ENCODE results near the gene MSX2. TPM values are rescaled to one million over a fixed set of nuclear protein-coding genes. Genes with fewer than 3 reads are reported as not detected.
A peak's percentile ranks its signal among the peaks of the same experiment; 100 is the strongest.
"Not testable (repeated sequence)": the region's sequence is repeated elsewhere in the genome, so short reads cannot be mapped to it uniquely, and the experiment has no call there.

Gene MSX2
- total RNA-seq, 1 donor from 2014 or later, result 1.1 TPM

GRCh38 chr5:174755106-174755505, 30.7 kb downstream of the MSX2 start:
- no peaks in the 10 kb centered on the region for H3K9me3 Mint-ChIP-seq
- no peak for DNase-seq (ENCODE audit: low read depth, low spot score)
- no peaks in the 10 kb centered on the region for H3K36me3 Mint-ChIP-seq (ENCODE audit: low read depth)
- H3K27me3 Mint-ChIP-seq (ENCODE audit: low read depth), result peaks cover 29% of the 10 kb centered on the region
- H3K27ac Mint-ChIP-seq (ENCODE audit: unreplicated experiment), result no peak overlapping the region
- peaks cover 5% of the 10 kb centered on the region for H3K4me1 Mint-ChIP-seq
- peak; percentile 58 for TF ChIP-seq CTCF (conservative IDR thresholded peaks at IDR 0.05)
- peak overlapping the region; percentile 16 for H3K4me3 Mint-ChIP-seq

GRCh38 chr5:174759091-174759490, 34.7 kb downstream of the MSX2 start:
- H3K36me3 Mint-ChIP-seq (ENCODE audit: low read depth), result no peaks in the 10 kb centered on the region
- H3K27me3 Mint-ChIP-seq (ENCODE audit: low read depth), result peaks cover 3% of the 10 kb centered on the region
- no peaks in the 10 kb centered on the region for H3K4me1 Mint-ChIP-seq

GRCh38 chr5:174760721-174761120, 36.3 kb downstream of the MSX2 start:
- DNase-seq (ENCODE audit: low read depth, low spot score), result no peak
- H3K4me3 Mint-ChIP-seq, result no peak overlapping the region
- H3K9me3 Mint-ChIP-seq, result no peaks in the 10 kb centered on the region
- no peaks in the 10 kb centered on the region for H3K27me3 Mint-ChIP-seq (ENCODE audit: low read depth)
- H3K4me1 Mint-ChIP-seq, result no peaks in the 10 kb centered on the region
- H3K27ac Mint-ChIP-seq (ENCODE audit: unreplicated experiment), result no peak overlapping the region
- no peaks in the 10 kb centered on the region for H3K36me3 Mint-ChIP-seq (ENCODE audit: low read depth)
- no peak for TF ChIP-seq CTCF (conservative IDR thresholded peaks at IDR 0.05)

More at GRCh38 chr5:174759091-174759490, 34.7 kb downstream of the MSX2 start:
- Mint-ChIP-seq H3K9me3 (no peaks in the 10 kb centered on the region), H3K4me3 (no peak overlapping the region), H3K27ac (ENCODE audit: unreplicated experiment) (no peak overlapping the region)
- TF ChIP-seq CTCF (conservative IDR thresholded peaks at IDR 0.05), result no peak
- DNase-seq (ENCODE audit: low read depth, low spot score), result no peak

GRCh38 chr5:174761341-174761740, 37.0 kb downstream of the MSX2 start:
- H3K27me3 Mint-ChIP-seq (ENCODE audit: low read depth); H3K36me3 Mint-ChIP-seq (ENCODE audit: low read depth); H3K27ac Mint-ChIP-seq (ENCODE audit: unreplicated experiment); H3K4me3 Mint-ChIP-seq; DNase-seq (ENCODE audit: low read depth, low spot score); H3K4me1 Mint-ChIP-seq; H3K9me3 Mint-ChIP-seq: not testable (repeated sequence)

GRCh38 chr5:174764309-174764708, 39.9 kb downstream of the MSX2 start:
- Mint-ChIP-seq H3K27me3 (ENCODE audit: low read depth) (peaks cover 7% of the 10 kb centered on the region), H3K4me1 (no peaks in the 10 kb centered on the region), H3K36me3 (ENCODE audit: low read depth) (no peaks in the 10 kb centered on the region), H3K4me3 (no peak overlapping the region), H3K9me3 (no peaks in the 10 kb centered on the region), H3K27ac (ENCODE audit: unreplicated experiment) (no peak overlapping the region)
- DNase-seq (ENCODE audit: low read depth, low spot score), result no peak
- no peak for TF ChIP-seq CTCF (conservative IDR thresholded peaks at IDR 0.05)

GRCh38 chr5:174765540-174765939, 41.2 kb downstream of the MSX2 start:
- no peaks in the 10 kb centered on the region for H3K36me3 Mint-ChIP-seq (ENCODE audit: low read depth)
- H3K4me3 Mint-ChIP-seq, result no peak overlapping the region
- H3K4me1 Mint-ChIP-seq, result no peaks in the 10 kb centered on the region
- H3K27me3 Mint-ChIP-seq (ENCODE audit: low read depth), result peaks cover 7% of the 10 kb centered on the region
- no peak for DNase-seq (ENCODE audit: low read depth, low spot score)
- TF ChIP-seq CTCF (conservative IDR thresholded peaks at IDR 0.05), result no peak
- H3K27ac Mint-ChIP-seq (ENCODE audit: unreplicated experiment), result no peak overlapping the region
- H3K9me3 Mint-ChIP-seq, result no peaks in the 10 kb centered on the region
